CD4-positive, alpha-beta T cell (primary cell): ENCODE measurements around the gene TSKU. TPM values are rescaled to one million over a fixed set of nuclear protein-coding genes. Genes with fewer than 3 reads are reported as not detected.

ENCODE experiments used
- ATAC-seq: fragments of 200-7000 bp; cut with Tn5 transposase; one replicate; pipeline ENCODE4 v1.10.0; 2022; ENCODE audit warnings: mild to moderate bottlenecking; ENCODE audit not compliant: poor library complexity
- CTCF ChIA-PET: fragments of 350-600 bp; sonication (Branson Sonifier 250); formaldehyde crosslinking; loops from one replicate; lab custom pipeline; 2021; ENCODE audit warnings: antibody characterized with exemption, inconsistent platforms; lab: Charles Lee
- POLR2A ChIA-PET: fragments of 350-600 bp; sonication (Branson Sonifier 250); formaldehyde crosslinking; loops from one replicate; lab custom pipeline; 2021; ENCODE audit warnings: antibody characterized with exemption, inconsistent platforms; lab: Charles Lee
- DNase-seq, 14 experiments: peaks; one replicate each; pipeline ENCODE4 v3.0.0-alpha.2; 2013 to 2020; ENCODE audit warnings: mixed read lengths in 2 of 14
- H3K27ac ChIP-seq, 2 donors: one replicate each; pipeline versions ENCODE4 v1.5.1 to v1.7.0; 2013; ENCODE audit warnings: low read length in 2 of 2, low read depth in 1 of 2, mild to moderate bottlenecking in 1 of 2
- H3K27me3 ChIP-seq, 2 experiments: 1 replicate in 1 of 2; 2 replicates in 1 of 2; pipeline versions ENCODE4 v1.6.1 to v1.7.0; 2013; ENCODE audit warnings: low read length in 2 of 2, control low read depth in 1 of 2, mild to moderate bottlenecking in 1 of 2, moderate library complexity in 1 of 2; ENCODE audit not compliant: insufficient read depth in 2 of 2, control insufficient read depth in 1 of 2
- H3K36me3 ChIP-seq: one replicate; pipeline ENCODE4 v1.6.1; 2013; ENCODE audit warnings: low read length, control low read depth; ENCODE audit not compliant: insufficient read depth
- H3K4me1 ChIP-seq: one replicate; pipeline ENCODE4 v1.6.1; 2013; ENCODE audit warnings: low read length, control low read depth; ENCODE audit not compliant: insufficient read depth
- H3K4me3 ChIP-seq: one replicate; pipeline ENCODE4 v1.5.1; 2013; ENCODE audit warnings: mild to moderate bottlenecking, low read length, moderate library complexity
- H3K9me3 ChIP-seq, 2 experiments: 1 replicate in 1 of 2; 2 replicates in 1 of 2; pipeline versions ENCODE4 v1.6.1 to v1.7.0; 2013; ENCODE audit warnings: low read length in 2 of 2, mild to moderate bottlenecking in 2 of 2, control low read depth in 1 of 2, moderate library complexity in 1 of 2; ENCODE audit not compliant: control insufficient read depth in 1 of 2, insufficient read depth in 1 of 2
- H3K27ac Mint-ChIP-seq: one replicate; pipeline ENCODE4 v1.8.0; 2020; ENCODE audit warnings: mixed read lengths
- H3K27me3 Mint-ChIP-seq: one replicate; pipeline ENCODE4 v1.8.0; 2021; ENCODE audit warnings: mixed read lengths
- H3K36me3 Mint-ChIP-seq: one replicate; pipeline ENCODE4 v1.8.0; 2021; ENCODE audit warnings: low read depth, mixed read lengths
- H3K4me1 Mint-ChIP-seq: one replicate; pipeline ENCODE4 v1.8.0; 2021; ENCODE audit warnings: low read depth, mixed read lengths
- H3K4me3 Mint-ChIP-seq: one replicate; pipeline ENCODE4 v1.8.0; 2020; ENCODE audit warnings: mild to moderate bottlenecking, mixed read lengths
- H3K9me3 Mint-ChIP-seq: one replicate; pipeline ENCODE4 v1.8.0; 2020; ENCODE audit warnings: mixed read lengths
- intact Hi-C, 2 experiments: fragments of 100-400 bp; cut with DNase I in 1 of 2; cut with micrococcal nuclease in 1 of 2; formaldehyde crosslinking; loops; one replicate each; pipeline versions ENCODE4 v1.15.1 to v1.9.0; 2023 to 2025; cut with DNase I, micrococcal nuclease
- total RNA-seq, 174 experiments: library from RNA in 2 of 174; stranded (reverse) in 2 of 174; gene quantifications; one replicate each; pipeline ENCODE4 v1.2.3 and lab custom pipeline; 2021 to 2026
- TF ChIP-seq, protein P1 (sequence below): fragments of 200-600 bp; IDR thresholded peaks from one replicate; pipeline ENCODE4 v1.8.0; 2022; ENCODE audit warnings: antibody characterized with exemption, mild to moderate bottlenecking

Gene TSKU
- total RNA-seq, 2 experiments from 2014 or later, result 0.06 TPM; not detected in 1

DNA sequence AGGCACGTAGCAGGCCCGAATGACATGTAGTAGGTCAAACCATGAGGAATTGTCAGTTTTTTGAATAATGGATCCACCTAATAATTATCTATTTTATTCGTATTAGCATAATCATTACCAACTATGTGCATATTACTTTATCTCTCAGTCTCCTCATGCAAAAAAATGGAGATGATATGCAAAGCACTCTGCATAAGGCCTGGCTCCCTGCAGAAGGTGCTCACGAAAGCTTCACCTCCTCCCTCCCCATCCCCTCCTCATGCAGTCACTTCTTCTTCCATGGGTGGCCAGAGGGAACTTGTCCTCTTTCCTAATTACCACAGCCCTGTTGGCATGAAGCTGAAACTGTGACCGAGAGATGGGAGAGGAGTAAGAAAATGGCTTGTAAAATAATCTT is 20.8 kb upstream of the TSKU start:
- DNase-seq, result no peak
- ATAC-seq, result no peak
- no peaks in the 10 kb centered on the region for H3K27me3 Mint-ChIP-seq
- peaks cover 12% of the 10 kb centered on the region for H3K4me1 ChIP-seq
- intact Hi-C loops, result no loop called here
- H3K4me3 Mint-ChIP-seq, result no peak overlapping the region
- peaks cover 6% of the 10 kb centered on the region for H3K4me1 Mint-ChIP-seq
- no peaks in the 10 kb centered on the region for H3K36me3 ChIP-seq
- H3K9me3 ChIP-seq, result no peaks in the 10 kb centered on the region
- H3K4me3 ChIP-seq, result no peak overlapping the region
- TF ChIP-seq, protein P1, sequence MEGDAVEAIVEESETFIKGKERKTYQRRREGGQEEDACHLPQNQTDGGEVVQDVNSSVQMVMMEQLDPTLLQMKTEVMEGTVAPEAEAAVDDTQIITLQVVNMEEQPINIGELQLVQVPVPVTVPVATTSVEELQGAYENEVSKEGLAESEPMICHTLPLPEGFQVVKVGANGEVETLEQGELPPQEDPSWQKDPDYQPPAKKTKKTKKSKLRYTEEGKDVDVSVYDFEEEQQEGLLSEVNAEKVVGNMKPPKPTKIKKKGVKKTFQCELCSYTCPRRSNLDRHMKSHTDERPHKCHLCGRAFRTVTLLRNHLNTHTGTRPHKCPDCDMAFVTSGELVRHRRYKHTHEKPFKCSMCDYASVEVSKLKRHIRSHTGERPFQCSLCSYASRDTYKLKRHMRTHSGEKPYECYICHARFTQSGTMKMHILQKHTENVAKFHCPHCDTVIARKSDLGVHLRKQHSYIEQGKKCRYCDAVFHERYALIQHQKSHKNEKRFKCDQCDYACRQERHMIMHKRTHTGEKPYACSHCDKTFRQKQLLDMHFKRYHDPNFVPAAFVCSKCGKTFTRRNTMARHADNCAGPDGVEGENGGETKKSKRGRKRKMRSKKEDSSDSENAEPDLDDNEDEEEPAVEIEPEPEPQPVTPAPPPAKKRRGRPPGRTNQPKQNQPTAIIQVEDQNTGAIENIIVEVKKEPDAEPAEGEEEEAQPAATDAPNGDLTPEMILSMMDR, result no peak
- H3K27ac ChIP-seq, result no peak overlapping the region
- H3K9me3 Mint-ChIP-seq, result no peaks in the 10 kb centered on the region
- ChIA-PET POLR2A (no interaction called here), CTCF (no interaction called here)
- no peak overlapping the region for H3K27ac Mint-ChIP-seq
- H3K27me3 ChIP-seq, result no peaks in the 10 kb centered on the region
- H3K36me3 Mint-ChIP-seq, result no peaks in the 10 kb centered on the region

DNA sequence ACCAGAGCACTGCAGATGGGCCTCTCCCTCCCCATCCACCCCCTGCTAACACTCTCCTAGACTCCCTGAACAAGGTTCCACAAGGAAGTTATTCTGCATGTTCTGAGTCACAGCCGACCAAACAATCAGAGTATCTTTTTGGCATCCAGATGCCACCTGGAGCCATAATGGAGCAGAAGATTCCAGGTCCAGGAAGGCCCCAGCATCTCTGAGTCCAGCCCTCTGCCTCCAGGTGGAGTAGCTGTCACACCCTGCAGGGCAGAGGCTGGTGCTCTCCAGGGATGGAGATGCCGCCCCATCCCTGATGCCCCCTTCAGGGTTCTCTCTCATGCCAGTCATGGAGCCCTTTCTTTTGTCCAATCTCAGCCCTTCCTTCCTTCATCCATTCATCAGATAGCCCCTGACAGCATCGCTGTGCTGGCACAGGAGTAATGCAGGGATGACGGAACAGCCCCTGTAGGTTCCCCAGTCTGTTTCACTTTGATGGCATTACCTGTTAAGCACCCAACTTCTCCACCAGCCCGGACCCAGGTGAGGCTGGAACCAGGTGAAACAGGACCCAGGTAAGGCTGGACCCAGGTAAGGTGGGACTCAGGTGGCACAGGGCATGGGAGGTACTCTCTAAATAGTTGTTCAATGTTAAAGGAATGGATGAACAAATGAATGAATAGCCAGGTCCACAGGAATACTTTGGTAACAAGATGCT is 20.1 kb upstream of the TSKU start:
- no peaks in the 10 kb centered on the region for H3K9me3 ChIP-seq
- ChIA-PET CTCF (no interaction called here), POLR2A (no interaction called here)
- H3K27me3 Mint-ChIP-seq, result no peaks in the 10 kb centered on the region
- H3K4me1 ChIP-seq, result peaks cover 18% of the 10 kb centered on the region
- no peaks in the 10 kb centered on the region for H3K36me3 Mint-ChIP-seq
- intact Hi-C loops, result no loop called here
- no peak for ATAC-seq
- H3K4me3 ChIP-seq, result no peak overlapping the region
- H3K27me3 ChIP-seq, result no peaks in the 10 kb centered on the region
- no peak overlapping the region for H3K27ac ChIP-seq
- DNase-seq, result no peak
- no peak overlapping the region for H3K27ac Mint-ChIP-seq
- no peak overlapping the region for H3K4me3 Mint-ChIP-seq
- H3K36me3 ChIP-seq, result no peaks in the 10 kb centered on the region
- TF ChIP-seq, protein P1, result no peak
- peaks cover 12% of the 10 kb centered on the region for H3K4me1 Mint-ChIP-seq
- H3K9me3 Mint-ChIP-seq, result no peaks in the 10 kb centered on the region

DNA sequence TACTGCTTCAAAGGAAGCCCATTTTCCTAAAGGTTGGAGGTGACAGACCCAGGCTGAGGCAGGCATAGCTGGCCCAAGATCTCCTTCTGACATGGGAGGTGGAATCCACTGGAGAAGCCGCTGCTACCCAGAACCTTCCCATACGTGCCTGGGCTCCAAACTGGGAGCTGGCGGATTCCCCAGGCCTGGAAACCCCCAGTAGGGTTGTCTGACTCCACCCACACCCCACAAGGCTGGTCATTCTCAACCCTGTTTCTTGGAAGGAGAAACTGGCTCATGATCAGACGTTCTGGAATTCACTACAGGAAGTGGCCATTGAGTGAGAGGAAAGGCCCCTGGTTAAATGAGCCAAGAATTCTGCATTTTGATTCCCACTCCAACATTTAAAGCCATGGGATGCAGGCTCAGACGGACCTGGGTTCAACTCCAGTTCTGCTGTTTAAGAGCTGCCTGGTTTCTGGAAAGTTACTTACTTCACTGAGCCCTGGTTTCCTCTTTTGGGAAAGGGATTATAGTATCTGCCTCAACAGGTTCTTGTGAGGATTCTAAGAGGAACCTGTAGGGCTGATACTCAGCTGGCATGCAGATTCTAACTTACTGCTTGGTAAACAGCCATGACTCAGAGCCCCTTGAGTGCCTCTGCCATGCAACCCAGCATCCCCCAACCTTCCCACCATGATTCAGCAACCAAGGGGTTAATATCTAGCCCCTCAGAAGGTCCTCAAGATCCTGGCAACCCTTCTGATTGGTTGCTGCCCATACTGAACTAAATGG is 19.4 kb upstream of the TSKU start:
- Histone ChIP-seq H3K4me3 (no peak overlapping the region), H3K36me3 (no peaks in the 10 kb centered on the region), H3K27ac (no peak overlapping the region), H3K27me3 (no peaks in the 10 kb centered on the region), H3K4me1 (peaks cover 26% of the 10 kb centered on the region), H3K9me3 (no peaks in the 10 kb centered on the region)
- H3K4me3 Mint-ChIP-seq, result no peak overlapping the region
- CTCF ChIA-PET, result no interaction called here
- ATAC-seq (no peak), DNase-seq (no peak)
- no peaks in the 10 kb centered on the region for H3K9me3 Mint-ChIP-seq
- POLR2A ChIA-PET, result no interaction called here
- intact Hi-C loops, result no loop called here
- H3K27me3 Mint-ChIP-seq, result no peaks in the 10 kb centered on the region
- H3K4me1 Mint-ChIP-seq, result peaks cover 20% of the 10 kb centered on the region
- no peaks in the 10 kb centered on the region for H3K36me3 Mint-ChIP-seq
- H3K27ac Mint-ChIP-seq, result no peak overlapping the region
- TF ChIP-seq, protein P1, result no peak
